A549 (cell line): ENCODE data around the gene INVS.

Source experiments
- JUNB ChIP-seq: fragments of >200 bp; sonication (Bioruptor Twin); formaldehyde crosslinking; IDR thresholded peaks from 2 replicates; pipeline ENCODE4 v1.6.1; 2016
- TF ChIP-seq, protein P1 (sequence below): fragments of 450-650 bp; IDR thresholded peaks from 2 replicates; pipeline ENCODE4 v1.6.1; 2014; ENCODE audit warnings: antibody characterized with exemption
- TF ChIP-seq, protein P2 (sequence below): fragments of >200 bp; sonication (Bioruptor Twin); formaldehyde crosslinking; IDR thresholded peaks from 3 replicates; pipeline ENCODE4 v1.5.1; 2016

DNA sequence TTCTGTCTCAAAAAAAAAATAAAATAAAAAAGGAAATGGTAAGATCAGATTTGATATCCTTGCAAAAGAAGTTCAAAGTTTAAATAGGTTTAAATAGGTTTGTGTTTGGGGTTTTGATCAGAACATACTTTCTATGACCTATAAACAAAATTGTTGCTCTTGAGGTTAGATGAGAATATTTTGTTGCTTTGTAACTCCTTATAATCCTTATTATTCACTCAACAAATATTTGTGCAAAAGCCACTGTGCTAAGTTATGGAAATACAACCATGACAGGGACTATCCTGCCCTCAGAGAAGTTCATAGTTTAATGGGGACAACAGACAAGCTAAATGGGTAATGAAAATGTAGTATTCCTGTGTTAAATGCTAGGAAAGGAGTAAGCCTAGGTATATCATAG is 71.5 kb downstream of the INVS start:
- TF ChIP-seq, protein P1, sequence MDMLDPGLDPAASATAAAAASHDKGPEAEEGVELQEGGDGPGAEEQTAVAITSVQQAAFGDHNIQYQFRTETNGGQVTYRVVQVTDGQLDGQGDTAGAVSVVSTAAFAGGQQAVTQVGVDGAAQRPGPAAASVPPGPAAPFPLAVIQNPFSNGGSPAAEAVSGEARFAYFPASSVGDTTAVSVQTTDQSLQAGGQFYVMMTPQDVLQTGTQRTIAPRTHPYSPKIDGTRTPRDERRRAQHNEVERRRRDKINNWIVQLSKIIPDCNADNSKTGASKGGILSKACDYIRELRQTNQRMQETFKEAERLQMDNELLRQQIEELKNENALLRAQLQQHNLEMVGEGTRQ = no peak
- TF ChIP-seq JUNB = no peak
- TF ChIP-seq, protein P2, sequence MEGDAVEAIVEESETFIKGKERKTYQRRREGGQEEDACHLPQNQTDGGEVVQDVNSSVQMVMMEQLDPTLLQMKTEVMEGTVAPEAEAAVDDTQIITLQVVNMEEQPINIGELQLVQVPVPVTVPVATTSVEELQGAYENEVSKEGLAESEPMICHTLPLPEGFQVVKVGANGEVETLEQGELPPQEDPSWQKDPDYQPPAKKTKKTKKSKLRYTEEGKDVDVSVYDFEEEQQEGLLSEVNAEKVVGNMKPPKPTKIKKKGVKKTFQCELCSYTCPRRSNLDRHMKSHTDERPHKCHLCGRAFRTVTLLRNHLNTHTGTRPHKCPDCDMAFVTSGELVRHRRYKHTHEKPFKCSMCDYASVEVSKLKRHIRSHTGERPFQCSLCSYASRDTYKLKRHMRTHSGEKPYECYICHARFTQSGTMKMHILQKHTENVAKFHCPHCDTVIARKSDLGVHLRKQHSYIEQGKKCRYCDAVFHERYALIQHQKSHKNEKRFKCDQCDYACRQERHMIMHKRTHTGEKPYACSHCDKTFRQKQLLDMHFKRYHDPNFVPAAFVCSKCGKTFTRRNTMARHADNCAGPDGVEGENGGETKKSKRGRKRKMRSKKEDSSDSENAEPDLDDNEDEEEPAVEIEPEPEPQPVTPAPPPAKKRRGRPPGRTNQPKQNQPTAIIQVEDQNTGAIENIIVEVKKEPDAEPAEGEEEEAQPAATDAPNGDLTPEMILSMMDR = no peak
